ENCODE results near the gene GRIK4. TPM values are rescaled to one million over a fixed set of nuclear protein-coding genes. Genes with fewer than 3 reads are reported as not detected.

Gene GRIK4
- polyA plus RNA-seq, 1 experiment: not detected

DNA sequence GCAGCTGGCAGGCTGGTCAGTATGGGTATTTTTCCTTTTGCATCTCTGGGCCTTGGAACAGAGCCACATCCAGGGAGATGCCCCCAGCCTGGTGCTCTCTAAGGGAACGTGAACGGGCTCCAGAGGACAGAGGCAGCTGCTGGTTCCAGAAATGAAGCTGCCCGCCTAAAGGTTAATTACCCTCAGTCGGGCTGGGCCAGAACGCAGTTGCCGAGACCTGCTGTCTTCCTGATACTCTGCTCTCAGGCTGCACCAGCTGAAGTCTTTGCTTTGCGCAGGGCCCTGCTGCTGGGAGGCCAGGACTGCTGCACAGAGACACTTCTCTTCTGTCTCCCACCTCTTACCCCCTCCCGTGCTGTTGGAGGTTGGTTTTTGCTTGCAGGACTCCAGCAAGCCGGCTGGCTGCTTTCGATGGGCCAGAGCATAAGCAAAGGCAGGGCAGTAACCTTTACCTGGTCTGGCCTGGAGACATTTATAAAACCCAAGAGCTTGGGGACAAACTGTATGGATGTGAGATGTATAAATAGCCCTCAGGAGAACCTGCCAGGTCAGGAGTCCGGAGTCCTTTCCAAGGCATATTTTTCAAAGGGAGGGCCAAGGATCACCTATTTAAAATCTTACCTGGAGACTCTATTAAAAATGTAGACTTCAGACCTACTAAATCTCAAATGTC, 197.1 kb downstream of the GRIK4 start:
- no peak for DNase-seq (ENCODE audit: low read depth)
- Histone ChIP-seq H3K36me3 (ENCODE audit: control insufficient read depth, insufficient read depth, low read length) (no peaks in the 10 kb centered on the region), H3K4me3 (ENCODE audit: low read depth, low read length) (no peak overlapping the region), H3K27me3 (ENCODE audit: control insufficient read depth, insufficient read depth, low read length) (no peaks in the 10 kb centered on the region; the same call in none of the 2 replicates)
- ChIA-PET CTCF (interaction anchor here (1.3 to 1.4 kb wide), 2 partner anchors 24 to 197 kb away, joined by 5 to 6 read pairs; partner anchors contain the start of gene GRIK4), POLR2A (no interaction called here)
- TF ChIP-seq, protein P1, sequence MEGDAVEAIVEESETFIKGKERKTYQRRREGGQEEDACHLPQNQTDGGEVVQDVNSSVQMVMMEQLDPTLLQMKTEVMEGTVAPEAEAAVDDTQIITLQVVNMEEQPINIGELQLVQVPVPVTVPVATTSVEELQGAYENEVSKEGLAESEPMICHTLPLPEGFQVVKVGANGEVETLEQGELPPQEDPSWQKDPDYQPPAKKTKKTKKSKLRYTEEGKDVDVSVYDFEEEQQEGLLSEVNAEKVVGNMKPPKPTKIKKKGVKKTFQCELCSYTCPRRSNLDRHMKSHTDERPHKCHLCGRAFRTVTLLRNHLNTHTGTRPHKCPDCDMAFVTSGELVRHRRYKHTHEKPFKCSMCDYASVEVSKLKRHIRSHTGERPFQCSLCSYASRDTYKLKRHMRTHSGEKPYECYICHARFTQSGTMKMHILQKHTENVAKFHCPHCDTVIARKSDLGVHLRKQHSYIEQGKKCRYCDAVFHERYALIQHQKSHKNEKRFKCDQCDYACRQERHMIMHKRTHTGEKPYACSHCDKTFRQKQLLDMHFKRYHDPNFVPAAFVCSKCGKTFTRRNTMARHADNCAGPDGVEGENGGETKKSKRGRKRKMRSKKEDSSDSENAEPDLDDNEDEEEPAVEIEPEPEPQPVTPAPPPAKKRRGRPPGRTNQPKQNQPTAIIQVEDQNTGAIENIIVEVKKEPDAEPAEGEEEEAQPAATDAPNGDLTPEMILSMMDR (IDR thresholded peaks at IDR 0.05; ENCODE audit: insufficient read depth, low read depth, low read length): no peak

DNA sequence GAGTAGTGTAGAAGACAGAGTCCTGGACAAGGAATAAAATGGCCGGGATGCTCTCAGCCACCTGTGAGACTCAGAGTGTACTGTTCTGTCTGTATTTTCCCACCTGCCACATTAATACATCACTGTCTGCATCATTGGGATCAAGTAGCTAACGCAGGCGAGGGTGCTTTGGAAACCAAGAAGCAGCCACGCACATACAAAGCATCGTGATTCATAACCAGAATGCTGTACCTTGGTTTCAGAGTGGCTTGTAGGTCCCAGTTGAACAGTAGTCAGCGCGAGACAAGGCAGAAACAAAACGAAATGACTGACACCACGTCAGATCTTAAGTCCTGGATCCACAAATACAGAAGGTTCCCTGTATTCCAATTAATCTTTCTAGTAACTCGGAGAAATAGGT, 198.3 kb downstream of the GRIK4 start:
- POLR2A ChIA-PET: no interaction called here
- TF ChIP-seq, protein P1 (IDR thresholded peaks at IDR 0.05; ENCODE audit: insufficient read depth, low read depth, low read length): no peak
- H3K27me3 ChIP-seq (ENCODE audit: control insufficient read depth, insufficient read depth, low read length): no peaks in the 10 kb centered on the region; the same call in none of the 2 replicates
- CTCF ChIA-PET: interaction anchor here (1.1 to 1.5 kb wide), 2 partner anchors 9 to 25 kb away, joined by 4 to 5 read pairs; no protein-coding TSS in a partner anchor
- no peak overlapping the region for H3K4me3 ChIP-seq (ENCODE audit: low read depth, low read length)
- DNase-seq (ENCODE audit: low read depth): no peak
- no peaks in the 10 kb centered on the region for H3K36me3 ChIP-seq (ENCODE audit: control insufficient read depth, insufficient read depth, low read length)

DNA sequence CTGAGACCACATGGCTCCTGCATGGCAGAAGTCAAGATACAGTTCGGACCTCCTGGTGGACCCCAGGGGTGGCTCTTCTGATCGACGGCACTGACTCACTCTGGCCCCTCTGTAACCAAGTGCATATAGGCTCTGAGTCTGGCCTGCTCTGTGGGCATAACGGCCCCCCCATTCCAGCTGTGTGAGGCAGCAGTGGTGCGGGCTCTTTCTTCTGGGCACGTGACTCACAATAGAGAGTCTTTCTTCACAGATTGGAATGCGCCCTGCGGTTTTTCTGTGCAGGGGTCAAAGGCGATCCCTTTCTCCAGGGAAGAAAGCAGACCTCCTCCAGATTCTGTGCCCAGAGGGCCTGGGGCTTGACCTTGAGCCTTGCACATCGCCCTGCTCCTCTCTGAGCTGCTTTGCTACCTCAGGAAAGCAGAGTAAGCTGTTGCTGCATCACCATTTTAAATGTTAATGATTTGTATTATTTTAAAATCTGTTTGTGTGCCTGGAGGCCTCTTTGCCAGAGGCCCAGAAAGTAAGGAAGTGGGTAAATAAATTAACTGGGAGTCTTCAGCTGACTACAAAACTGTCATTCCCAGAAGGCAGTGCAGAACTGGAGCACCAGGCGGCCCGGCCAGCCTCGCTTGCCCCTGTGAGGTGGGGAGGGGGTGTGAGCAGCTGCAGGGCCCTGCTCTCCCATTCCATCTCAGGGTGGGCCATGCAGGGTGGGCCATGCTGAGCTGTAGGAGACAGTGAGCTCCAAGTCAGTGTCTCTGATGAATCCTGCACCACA, 199.0 kb downstream of the GRIK4 start:
- Histone ChIP-seq H3K36me3 (ENCODE audit: control insufficient read depth, insufficient read depth, low read length) (no peaks in the 10 kb centered on the region), H3K27me3 (ENCODE audit: control insufficient read depth, insufficient read depth, low read length) (no peaks in the 10 kb centered on the region; the same call in none of the 2 replicates), H3K4me3 (ENCODE audit: low read depth, low read length) (no peak overlapping the region)
- CTCF ChIA-PET: interaction anchor here (0.7 to 1.5 kb wide), 5 partner anchors 9 to 404 kb away, joined by 3 to 5 read pairs (median 4); partner anchors contain the start of gene GRIK4
- POLR2A ChIA-PET: no interaction called here
- TF ChIP-seq, protein P1 (IDR thresholded peaks at IDR 0.05; ENCODE audit: insufficient read depth, low read depth, low read length): no peak
- peak; percentile 52 for DNase-seq (ENCODE audit: low read depth)

DNA sequence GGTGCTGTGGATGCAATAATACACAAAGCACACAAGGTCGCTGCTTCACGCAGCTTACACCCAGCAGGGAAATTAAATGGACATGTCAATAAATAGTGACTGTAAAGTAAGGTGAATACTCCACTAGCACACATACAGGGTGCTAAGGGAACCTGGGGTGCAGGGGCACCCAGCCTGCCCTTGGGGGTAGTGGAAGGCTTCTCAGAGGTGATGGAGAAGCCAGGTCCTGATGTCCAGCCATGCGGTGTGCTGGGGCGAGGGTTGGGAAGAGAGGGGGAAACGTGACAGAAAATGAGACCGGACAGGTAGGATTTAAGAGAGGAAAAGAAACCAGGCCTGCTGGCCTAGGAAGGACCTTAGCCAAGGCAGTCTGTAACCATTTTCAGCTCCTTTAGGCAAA, 200.5 kb downstream of the GRIK4 start:
- TF ChIP-seq, protein P1 (IDR thresholded peaks at IDR 0.05; ENCODE audit: insufficient read depth, low read depth, low read length): no peak
- ChIA-PET CTCF (no interaction called here), POLR2A (no interaction called here)
- Histone ChIP-seq H3K4me3 (ENCODE audit: low read depth, low read length) (no peak overlapping the region), H3K36me3 (ENCODE audit: control insufficient read depth, insufficient read depth, low read length) (no peaks in the 10 kb centered on the region), H3K27me3 (ENCODE audit: control insufficient read depth, insufficient read depth, low read length) (no peaks in the 10 kb centered on the region; the same call in none of the 2 replicates)
- DNase-seq (ENCODE audit: low read depth): no peak

DNA sequence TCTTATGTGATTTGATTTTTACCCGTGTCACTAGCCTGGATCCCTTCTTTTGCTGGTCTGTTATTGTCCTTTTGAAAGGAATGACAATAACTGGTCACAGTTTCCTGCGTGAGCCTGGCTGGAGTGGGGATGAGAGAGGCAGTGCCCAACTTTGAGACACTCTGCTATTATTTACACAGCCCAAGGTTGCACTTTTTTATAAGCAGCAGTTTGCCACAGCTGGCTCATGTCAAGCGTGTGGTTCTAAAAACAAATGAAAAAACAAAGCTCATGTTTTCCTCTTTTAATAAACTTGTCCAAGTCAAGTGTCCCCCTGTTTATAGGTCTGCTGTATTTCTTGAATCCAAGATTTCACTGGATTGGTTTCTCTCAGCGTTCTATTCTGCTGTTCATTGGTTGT, 201.3 kb downstream of the GRIK4 start:
- TF ChIP-seq, protein P1 (IDR thresholded peaks at IDR 0.05; ENCODE audit: insufficient read depth, low read depth, low read length): no peak
- no peaks in the 10 kb centered on the region for H3K36me3 ChIP-seq (ENCODE audit: control insufficient read depth, insufficient read depth, low read length)
- no peak overlapping the region for H3K4me3 ChIP-seq (ENCODE audit: low read depth, low read length)
- ChIA-PET CTCF (no interaction called here), POLR2A (no interaction called here)
- DNase-seq (ENCODE audit: low read depth): no peak
- no peaks in the 10 kb centered on the region; the same call in none of the 2 replicates for H3K27me3 ChIP-seq (ENCODE audit: control insufficient read depth, insufficient read depth, low read length)

Measured in BJ (cell line).